Loucy (cell line): Measurements from ENCODE around the gene PRDX1.
"Not testable (repeated sequence)": the region's sequence is repeated elsewhere in the genome, so short reads cannot be mapped to it uniquely, and the experiment has no call there.

ENCODE experiments used
- H2AFZ ChIP-seq: fragments of 200-600 bp; sonication (generic); 2 replicates; pipeline ENCODE4 v1.6.0; 2016; ENCODE audit warnings: antibody characterized with exemption, mild to moderate bottlenecking, low read length, moderate library complexity
- H3F3A ChIP-seq: fragments of 200-600 bp; 2 replicates; pipeline ENCODE4 v1.6.0; 2016; ENCODE audit warnings: antibody characterized with exemption, low read depth, mild to moderate bottlenecking
- H3K27me3 ChIP-seq: fragments of 200-600 bp; sonication (generic); 2 replicates; pipeline ENCODE4 v1.6.1; 2014; ENCODE audit warnings: low read length, mild to moderate bottlenecking; ENCODE audit not compliant: insufficient read depth, poor library complexity, severe bottlenecking
- H3K36me3 ChIP-seq: fragments of 200-600 bp; sonication (generic); 2 replicates; pipeline ENCODE4 v1.6.1; 2016; ENCODE audit warnings: low read length; ENCODE audit not compliant: insufficient read depth
- H3K4me1 ChIP-seq: fragments of 200-600 bp; sonication (generic); 2 replicates; pipeline ENCODE4 v1.5.1; 2014; ENCODE audit warnings: low read length, mild to moderate bottlenecking; ENCODE audit not compliant: insufficient read depth, poor library complexity, severe bottlenecking
- H3K4me2 ChIP-seq: fragments of 200-600 bp; sonication (generic); 2 replicates; pipeline ENCODE4 v1.6.0; 2014; ENCODE audit warnings: antibody characterized with exemption, low read length, low read depth, mild to moderate bottlenecking; ENCODE audit not compliant: poor library complexity, severe bottlenecking
- H3K4me3 ChIP-seq: fragments of 200-600 bp; sonication (generic); 2 replicates; pipeline ENCODE4 v1.5.1; 2014; ENCODE audit warnings: low read length, mild to moderate bottlenecking, mixed read lengths; ENCODE audit not compliant: poor library complexity, severe bottlenecking
- H3K79me2 ChIP-seq: fragments of 200-600 bp; sonication (generic); 2 replicates; pipeline ENCODE4 v1.6.1; 2014; ENCODE audit warnings: low read length; ENCODE audit not compliant: insufficient read depth
- H3K9ac ChIP-seq: fragments of 200-600 bp; sonication (generic); 2 replicates; pipeline ENCODE4 v1.6.0; 2014; ENCODE audit warnings: mild to moderate bottlenecking, low read depth, low read length, moderate library complexity; ENCODE audit not compliant: poor library complexity, severe bottlenecking
- H3K9me2 ChIP-seq: fragments of 200-600 bp; sonication (generic); replicated peaks from 2 replicates; pipeline ENCODE4 v1.6.1; 2016; ENCODE audit warnings: low read depth, low read length, mixed read lengths
- H3K9me3 ChIP-seq: fragments of 200-600 bp; sonication (generic); 2 replicates; pipeline ENCODE4 v1.6.1; 2014; ENCODE audit warnings: mild to moderate bottlenecking, antibody characterized with exemption, low read length, low read depth; ENCODE audit not compliant: insufficient read depth
- H4K20me1 ChIP-seq: fragments of 200-600 bp; sonication (generic); 2 replicates; pipeline ENCODE4 v1.6.0; 2014; ENCODE audit warnings: antibody characterized with exemption, low read length, mild to moderate bottlenecking; ENCODE audit not compliant: insufficient read depth, poor library complexity, severe bottlenecking
- CTCF ChIP-seq: fragments of 200-600 bp; sonication (generic); conservative IDR thresholded peaks from 2 replicates; pipeline ENCODE4 v1.5.1; 2014; ENCODE audit warnings: mild to moderate bottlenecking, antibody characterized with exemption, low read length
- EZH2phosphoT487 ChIP-seq: fragments of 200-600 bp; IDR thresholded peaks from 2 replicates; pipeline ENCODE4 v1.6.1; 2018; ENCODE audit warnings: antibody characterized with exemption, mild to moderate bottlenecking, moderate library complexity, borderline replicate concordance

PRDX1 gene

GRCh38 chr1:45470306-45470798, 51.3 kb downstream of the PRDX1 start:
- H3K4me1 ChIP-seq = no peaks in the 10 kb centered on the region
- H3K79me2 ChIP-seq = no peaks in the 10 kb centered on the region
- H3F3A ChIP-seq = no peaks in the 10 kb centered on the region
- no peak overlapping the region for H2AFZ ChIP-seq
- H3K9me2 ChIP-seq = no peaks in the 10 kb centered on the region
- no peak overlapping the region for H3K4me3 ChIP-seq
- no peak overlapping the region for H3K9ac ChIP-seq
- H3K9me3 ChIP-seq = no peaks in the 10 kb centered on the region
- H3K36me3 ChIP-seq = no peaks in the 10 kb centered on the region
- no peaks in the 10 kb centered on the region for H3K27me3 ChIP-seq
- no peak for TF ChIP-seq CTCF
- no peaks in the 10 kb centered on the region for H4K20me1 ChIP-seq
- no peak overlapping the region for H3K4me2 ChIP-seq

GRCh38 chr1:45467353-45467752, 54.3 kb downstream of the PRDX1 start:
- not testable (repeated sequence) for H3K79me2 ChIP-seq, H3K9me3 ChIP-seq, H4K20me1 ChIP-seq, H3K4me1 ChIP-seq, H3K9ac ChIP-seq, H2AFZ ChIP-seq, H3K36me3 ChIP-seq, H3K27me3 ChIP-seq, H3K4me3 ChIP-seq, H3K4me2 ChIP-seq, H3F3A ChIP-seq, H3K9me2 ChIP-seq

- Histone ChIP-seq H2AFZ (no peak overlapping the region), H3K4me1 (no peaks in the 10 kb centered on the region), H3K9ac (no peak overlapping the region), H3K36me3 (no peaks in the 10 kb centered on the region), H3K4me3 (no peak overlapping the region), H3K9me2 (no peaks in the 10 kb centered on the region), H4K20me1 (no peaks in the 10 kb centered on the region), H3K9me3 (no peaks in the 10 kb centered on the region), H3K79me2 (no peaks in the 10 kb centered on the region), H3F3A (no peaks in the 10 kb centered on the region), H3K4me2 (no peak overlapping the region), H3K27me3 (no peaks in the 10 kb centered on the region)
- TF ChIP-seq CTCF (no peak), EZH2phosphoT487 (no peak)
Measured at GRCh38 chr1:45465277-45465676, 56.4 kb downstream of the PRDX1 start.
